Testis (tissue), 2 donors: ENCODE measurements around the gene METTL26.

Experiments used
- POLR2A ChIP-seq: fragments of 450-650 bp; IDR thresholded peaks from one replicate; pipeline ENCODE4 v1.6.1; 2017; ENCODE audit warnings: antibody characterized with exemption, mild to moderate bottlenecking, moderate library complexity
- TF ChIP-seq, protein P1 (sequence below), 3 experiments: fragments of 450-650 bp in 2 of 3; fragments of 200-600 bp in 1 of 3; sonication (generic) in 1 of 3; IDR thresholded peaks; one replicate each; pipeline ENCODE4 v1.5.1; 2016 to 2019; ENCODE audit warnings: antibody characterized with exemption in 3 of 3, mild to moderate bottlenecking in 2 of 3, moderate library complexity in 1 of 3

DNA sequence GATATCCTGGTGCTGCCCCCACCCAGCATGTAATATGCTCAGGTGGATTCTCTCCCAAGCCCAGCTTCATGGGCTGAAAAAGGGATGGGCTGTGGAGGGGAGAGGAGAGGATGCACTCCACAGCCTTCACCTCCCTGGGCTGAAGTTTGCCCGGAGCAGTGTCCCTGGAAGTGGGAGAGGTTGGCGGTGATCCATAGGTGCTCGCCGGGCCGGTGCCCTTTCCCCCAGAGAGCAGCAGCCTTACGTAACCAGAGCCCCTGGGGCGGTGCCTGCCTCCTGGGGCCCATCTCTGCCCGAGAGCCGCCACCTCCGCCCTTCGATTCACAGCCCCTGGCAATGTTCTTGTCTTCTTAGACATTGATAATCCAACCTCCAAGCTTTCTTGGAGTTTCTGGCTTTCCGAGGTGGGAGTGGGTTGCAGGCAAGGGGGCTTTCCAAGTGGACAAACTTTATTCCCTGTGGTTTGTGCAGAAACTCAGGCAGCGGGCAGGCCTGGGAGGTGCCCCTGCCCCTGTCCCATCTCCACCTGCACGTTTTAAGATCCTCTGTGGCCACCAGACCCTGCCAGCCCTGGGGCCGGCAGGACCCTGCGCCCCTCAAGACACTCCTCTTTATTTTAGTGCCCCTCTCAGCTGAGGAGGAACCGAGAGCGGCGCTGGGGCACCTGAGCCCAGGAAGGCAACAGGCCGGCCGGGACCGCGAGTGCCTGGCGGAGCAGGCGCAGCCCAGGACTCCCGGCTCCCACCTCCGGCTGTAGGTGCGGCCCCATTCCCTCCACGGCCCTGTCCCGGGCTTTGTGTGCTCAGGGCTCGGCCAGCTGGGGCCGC is 10.0 kb upstream of the METTL26 start:
- TF ChIP-seq, protein P1, sequence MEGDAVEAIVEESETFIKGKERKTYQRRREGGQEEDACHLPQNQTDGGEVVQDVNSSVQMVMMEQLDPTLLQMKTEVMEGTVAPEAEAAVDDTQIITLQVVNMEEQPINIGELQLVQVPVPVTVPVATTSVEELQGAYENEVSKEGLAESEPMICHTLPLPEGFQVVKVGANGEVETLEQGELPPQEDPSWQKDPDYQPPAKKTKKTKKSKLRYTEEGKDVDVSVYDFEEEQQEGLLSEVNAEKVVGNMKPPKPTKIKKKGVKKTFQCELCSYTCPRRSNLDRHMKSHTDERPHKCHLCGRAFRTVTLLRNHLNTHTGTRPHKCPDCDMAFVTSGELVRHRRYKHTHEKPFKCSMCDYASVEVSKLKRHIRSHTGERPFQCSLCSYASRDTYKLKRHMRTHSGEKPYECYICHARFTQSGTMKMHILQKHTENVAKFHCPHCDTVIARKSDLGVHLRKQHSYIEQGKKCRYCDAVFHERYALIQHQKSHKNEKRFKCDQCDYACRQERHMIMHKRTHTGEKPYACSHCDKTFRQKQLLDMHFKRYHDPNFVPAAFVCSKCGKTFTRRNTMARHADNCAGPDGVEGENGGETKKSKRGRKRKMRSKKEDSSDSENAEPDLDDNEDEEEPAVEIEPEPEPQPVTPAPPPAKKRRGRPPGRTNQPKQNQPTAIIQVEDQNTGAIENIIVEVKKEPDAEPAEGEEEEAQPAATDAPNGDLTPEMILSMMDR (IDR thresholded peaks at IDR 0.05) = no peak
- TF ChIP-seq POLR2A = no peak
